Measurements from ENCODE around the gene PTGER4.

Gene PTGER4

GRCh38 chr5:40669606-40670390, 9.9 kb upstream of the PTGER4 start:
- H3K27ac ChIP-seq (ENCODE audit: low read length): no peak overlapping the region
- H3K36me3 ChIP-seq (ENCODE audit: control insufficient read depth in 2 of 2, insufficient read depth in 2 of 2, low read length in 2 of 2): no peaks in the 10 kb centered on the region
- no peaks in the 10 kb centered on the region for H3K27me3 ChIP-seq (ENCODE audit: control insufficient read depth in 1 of 2, insufficient read depth in 2 of 2, low read length in 2 of 2)
- no peaks in the 10 kb centered on the region for H3K9me3 ChIP-seq (ENCODE audit: control insufficient read depth in 2 of 2, low read length in 2 of 2)
- H3K4me1 ChIP-seq (ENCODE audit: control insufficient read depth, insufficient read depth, low read length): no peaks in the 10 kb centered on the region
- H3K4me3 ChIP-seq (ENCODE audit: low read length in 2 of 2): no peak overlapping the region
- no peak overlapping the region for H3K9ac ChIP-seq (ENCODE audit: low read length in 2 of 2)

- no peak overlapping the region for H3K9ac ChIP-seq (ENCODE audit: low read length in 2 of 2)
- H3K4me1 ChIP-seq (ENCODE audit: control insufficient read depth, insufficient read depth, low read length): peaks cover 10% of the 10 kb centered on the region
- H3K27ac ChIP-seq (ENCODE audit: low read length): no peak overlapping the region
- H3K36me3 ChIP-seq (ENCODE audit: control insufficient read depth in 2 of 2, insufficient read depth in 2 of 2, low read length in 2 of 2): no peaks in the 10 kb centered on the region
- H3K9me3 ChIP-seq (ENCODE audit: control insufficient read depth in 2 of 2, low read length in 2 of 2): no peaks in the 10 kb centered on the region
- no peak overlapping the region for H3K4me3 ChIP-seq (ENCODE audit: low read length in 2 of 2)
- no peaks in the 10 kb centered on the region for H3K27me3 ChIP-seq (ENCODE audit: control insufficient read depth in 1 of 2, insufficient read depth in 2 of 2, low read length in 2 of 2)
Measured at GRCh38 chr5:40672425-40672824, 7.3 kb upstream of the PTGER4 start.

GRCh38 chr5:40674661-40675235, 5.0 kb upstream of the PTGER4 start:
- H3K27ac ChIP-seq (ENCODE audit: low read length): no peak overlapping the region
- H3K36me3 ChIP-seq (ENCODE audit: control insufficient read depth in 2 of 2, insufficient read depth in 2 of 2, low read length in 2 of 2): no peaks in the 10 kb centered on the region
- H3K9ac ChIP-seq (ENCODE audit: low read length in 2 of 2): no peak overlapping the region
- peaks cover 13% of the 10 kb centered on the region for H3K4me1 ChIP-seq (ENCODE audit: control insufficient read depth, insufficient read depth, low read length)
- H3K9me3 ChIP-seq (ENCODE audit: control insufficient read depth in 2 of 2, low read length in 2 of 2): no peaks in the 10 kb centered on the region
- no peaks in the 10 kb centered on the region for H3K27me3 ChIP-seq (ENCODE audit: control insufficient read depth in 1 of 2, insufficient read depth in 2 of 2, low read length in 2 of 2)
- no peak overlapping the region for H3K4me3 ChIP-seq (ENCODE audit: low read length in 2 of 2)

GRCh38 chr5:40675396-40676133, 4.2 kb upstream of the PTGER4 start:
- H3K27ac ChIP-seq (ENCODE audit: low read length): no peak overlapping the region
- H3K9me3 ChIP-seq (ENCODE audit: control insufficient read depth in 2 of 2, low read length in 2 of 2): no peaks in the 10 kb centered on the region

GRCh38 chr5:40676613-40677343, 2.9 kb upstream of the PTGER4 start:
- H3K9me3 ChIP-seq (ENCODE audit: control insufficient read depth in 2 of 2, low read length in 2 of 2): no peaks in the 10 kb centered on the region
- peak overlapping the region; percentile 51 to 58 for H3K9ac ChIP-seq (ENCODE audit: low read length in 2 of 2)
- H3K4me1 ChIP-seq (ENCODE audit: control insufficient read depth, insufficient read depth, low read length): peaks cover 15% of the 10 kb centered on the region
- H3K27me3 ChIP-seq (ENCODE audit: control insufficient read depth in 1 of 2, insufficient read depth in 2 of 2, low read length in 2 of 2): no peaks in the 10 kb centered on the region
- peak overlapping the region; percentile 34 to 55 for H3K4me3 ChIP-seq (ENCODE audit: low read length in 2 of 2)
- H3K36me3 ChIP-seq (ENCODE audit: control insufficient read depth in 2 of 2, insufficient read depth in 2 of 2, low read length in 2 of 2): no peaks in the 10 kb centered on the region
- H3K27ac ChIP-seq (ENCODE audit: low read length): peak overlapping the region; percentile 75

More at GRCh38 chr5:40675396-40676133, 4.2 kb upstream of the PTGER4 start:
- Histone ChIP-seq H3K9ac (ENCODE audit: low read length in 2 of 2) (no peak overlapping the region), H3K36me3 (ENCODE audit: control insufficient read depth in 2 of 2, insufficient read depth in 2 of 2, low read length in 2 of 2) (no peaks in the 10 kb centered on the region), H3K27me3 (ENCODE audit: control insufficient read depth in 1 of 2, insufficient read depth in 2 of 2, low read length in 2 of 2) (no peaks in the 10 kb centered on the region), H3K4me1 (ENCODE audit: control insufficient read depth, insufficient read depth, low read length) (peaks cover 13% of the 10 kb centered on the region), H3K4me3 (ENCODE audit: low read length in 2 of 2) (no peak overlapping the region)

- H3K4me3 ChIP-seq (ENCODE audit: low read length in 2 of 2): peak overlapping the region; percentile 34 to 55
- H3K9ac ChIP-seq (ENCODE audit: low read length in 2 of 2): peak overlapping the region; percentile 51 to 58
- no peaks in the 10 kb centered on the region for H3K9me3 ChIP-seq (ENCODE audit: control insufficient read depth in 2 of 2, low read length in 2 of 2)
- peak overlapping the region; percentile 75 for H3K27ac ChIP-seq (ENCODE audit: low read length)
- no peaks in the 10 kb centered on the region for H3K27me3 ChIP-seq (ENCODE audit: control insufficient read depth in 1 of 2, insufficient read depth in 2 of 2, low read length in 2 of 2)
- H3K36me3 ChIP-seq (ENCODE audit: control insufficient read depth in 2 of 2, insufficient read depth in 2 of 2, low read length in 2 of 2): no peaks in the 10 kb centered on the region
- H3K4me1 ChIP-seq (ENCODE audit: control insufficient read depth, insufficient read depth, low read length): peaks cover 15% of the 10 kb centered on the region
Measured at GRCh38 chr5:40677456-40677855, 2.3 kb upstream of the PTGER4 start.

GRCh38 chr5:40678026-40678425, 1.7 kb upstream of the PTGER4 start:
- peaks cover 15% of the 10 kb centered on the region for H3K4me1 ChIP-seq (ENCODE audit: control insufficient read depth, insufficient read depth, low read length)
- H3K9ac ChIP-seq (ENCODE audit: low read length in 2 of 2): no peak overlapping the region
- no peak overlapping the region for H3K27ac ChIP-seq (ENCODE audit: low read length)
- H3K4me3 ChIP-seq (ENCODE audit: low read length in 2 of 2): peak overlapping the region in 1 of 2 donors; percentile 95
- H3K9me3 ChIP-seq (ENCODE audit: control insufficient read depth in 2 of 2, low read length in 2 of 2): no peaks in the 10 kb centered on the region
- no peaks in the 10 kb centered on the region for H3K36me3 ChIP-seq (ENCODE audit: control insufficient read depth in 2 of 2, insufficient read depth in 2 of 2, low read length in 2 of 2)
- H3K27me3 ChIP-seq (ENCODE audit: control insufficient read depth in 1 of 2, insufficient read depth in 2 of 2, low read length in 2 of 2): no peaks in the 10 kb centered on the region

- peaks cover 15% of the 10 kb centered on the region for H3K4me1 ChIP-seq (ENCODE audit: control insufficient read depth, insufficient read depth, low read length)
- H3K27ac ChIP-seq (ENCODE audit: low read length): peak overlapping the region; percentile 88
- peak overlapping the region; percentile 90 to 91 for H3K9ac ChIP-seq (ENCODE audit: low read length in 2 of 2)
- H3K4me3 ChIP-seq (ENCODE audit: low read length in 2 of 2): peak overlapping the region; percentile 86 to 95
- no peaks in the 10 kb centered on the region for H3K36me3 ChIP-seq (ENCODE audit: control insufficient read depth in 2 of 2, insufficient read depth in 2 of 2, low read length in 2 of 2)
- H3K27me3 ChIP-seq (ENCODE audit: control insufficient read depth in 1 of 2, insufficient read depth in 2 of 2, low read length in 2 of 2): no peaks in the 10 kb centered on the region
- no peaks in the 10 kb centered on the region for H3K9me3 ChIP-seq (ENCODE audit: control insufficient read depth in 2 of 2, low read length in 2 of 2)
Measured at GRCh38 chr5:40678460-40679147, 1.1 kb upstream of the PTGER4 start.

- Histone ChIP-seq H3K27ac (ENCODE audit: low read length) (peak overlapping the region; percentile 88), H3K9me3 (ENCODE audit: control insufficient read depth in 2 of 2, low read length in 2 of 2) (no peaks in the 10 kb centered on the region), H3K9ac (ENCODE audit: low read length in 2 of 2) (peak overlapping the region; percentile 90 to 91), H3K4me1 (ENCODE audit: control insufficient read depth, insufficient read depth, low read length) (peaks cover 15% of the 10 kb centered on the region), H3K36me3 (ENCODE audit: control insufficient read depth in 2 of 2, insufficient read depth in 2 of 2, low read length in 2 of 2) (no peaks in the 10 kb centered on the region), H3K4me3 (ENCODE audit: low read length in 2 of 2) (peak overlapping the region; percentile 95 to 97), H3K27me3 (ENCODE audit: control insufficient read depth in 1 of 2, insufficient read depth in 2 of 2, low read length in 2 of 2) (no peaks in the 10 kb centered on the region)
Measured at GRCh38 chr5:40679148-40679912, 385 bp upstream of the PTGER4 start.

Measured in stomach smooth muscle (tissue), 2 donors.